Mesendoderm (in vitro differentiated cells): ENCODE data around the gene CAPN11.

Source experiments
- DNase-seq: peaks from one replicate; pipeline ENCODE4 v3.0.0; 2013
- H2AK5ac ChIP-seq: 2 replicates; pipeline ENCODE4 v1.6.1; 2013; ENCODE audit warnings: low read length, inconsistent platforms
- H2BK120ac ChIP-seq: 2 replicates; pipeline ENCODE4 v1.6.1; 2013; ENCODE audit warnings: low read depth, mild to moderate bottlenecking, low read length, moderate library complexity, mixed read lengths
- H2BK15ac ChIP-seq: replicated peaks from 2 replicates; pipeline ENCODE4 v1.6.1; 2013; ENCODE audit warnings: low read depth, mild to moderate bottlenecking, moderate library complexity
- H2BK5ac ChIP-seq: 2 replicates; pipeline ENCODE4 v1.6.1; 2013; ENCODE audit warnings: low read length, inconsistent platforms
- H3K18ac ChIP-seq: 2 replicates; pipeline ENCODE4 v1.6.1; 2013; ENCODE audit warnings: mild to moderate bottlenecking, low read length, mixed read lengths
- H3K23ac ChIP-seq: one replicate; pipeline ENCODE4 v1.6.1; 2013; ENCODE audit warnings: low read length
- H3K27ac ChIP-seq: 2 replicates; pipeline ENCODE4 v1.5.1; 2013; ENCODE audit warnings: low read depth, mild to moderate bottlenecking, inconsistent platforms, low read length, moderate library complexity
- H3K27me3 ChIP-seq: 2 replicates; pipeline ENCODE4 v1.6.1; 2013; ENCODE audit warnings: low read length, control low read depth, mild to moderate bottlenecking, inconsistent platforms; ENCODE audit not compliant: insufficient read depth, poor library complexity
- H3K36me3 ChIP-seq: 2 replicates; pipeline ENCODE4 v1.6.1; 2013; ENCODE audit warnings: low read length, inconsistent platforms; ENCODE audit not compliant: control insufficient read depth, insufficient read depth
- H3K4ac ChIP-seq: one replicate; pipeline ENCODE4 v1.6.1; 2013; ENCODE audit warnings: low read depth, mild to moderate bottlenecking, low read length, moderate library complexity
- H3K4me1 ChIP-seq: 2 replicates; pipeline ENCODE4 v1.6.1; 2013; ENCODE audit warnings: low read depth, low read length, inconsistent platforms; ENCODE audit not compliant: control insufficient read depth
- H3K4me2 ChIP-seq: 2 replicates; pipeline ENCODE4 v1.6.1; 2013; ENCODE audit warnings: low read length
- H3K4me3 ChIP-seq: 2 replicates; pipeline ENCODE4 v1.5.1; 2013; ENCODE audit warnings: mild to moderate bottlenecking, low read length
- H3K56ac ChIP-seq: one replicate; pipeline ENCODE4 v1.6.1; 2013; ENCODE audit warnings: low read length
- H3K79me1 ChIP-seq: 2 replicates; pipeline ENCODE4 v1.6.1; 2013; ENCODE audit warnings: low read length, inconsistent platforms
- H3K79me2 ChIP-seq: 2 replicates; pipeline ENCODE4 v1.6.1; 2013; ENCODE audit warnings: mild to moderate bottlenecking, low read length; ENCODE audit not compliant: control insufficient read depth, insufficient read depth
- H3K9ac ChIP-seq: 2 replicates; pipeline ENCODE4 v1.6.1; 2013; ENCODE audit warnings: low read length, inconsistent platforms
- H4K5ac ChIP-seq: one replicate; pipeline ENCODE4 v1.6.1; 2013; ENCODE audit warnings: low read length
- H4K8ac ChIP-seq: one replicate; pipeline ENCODE4 v1.6.1; 2013; ENCODE audit warnings: low read depth, mild to moderate bottlenecking, control low read depth, low read length, moderate library complexity
- WGBS: extraction: QIAGEN DNeasy Blood & Tissue Kit; methylation state at CpG from one replicate; pipeline ENCODE4 v1.1.7; 2013; ENCODE audit warnings: low lambda C conversion rate, missing lambda C conversion rate; ENCODE audit not compliant: insufficient coverage; ENCODE audit errors: extremely low coverage; 5-methylcytosine and 5-hydroxymethylcytosine counted together

Gene CAPN11

GRCh38 chr6:44224029-44224964 lies 65.7 kb downstream of the CAPN11 start:
- Histone ChIP-seq H3K27me3 (no peaks in the 10 kb centered on the region), H2AK5ac (no peak overlapping the region), H3K4ac (no peak overlapping the region), H4K8ac (no peak overlapping the region), H3K4me3 (peak overlapping the region; percentile 2), H2BK5ac (no peak overlapping the region), H3K79me1 (peaks cover 3% of the 10 kb centered on the region), H3K56ac (peak overlapping the region; percentile 76), H4K5ac (no peak overlapping the region), H3K18ac (no peak overlapping the region), H3K23ac (peak overlapping the region; percentile 18), H2BK15ac (no peak overlapping the region), H2BK120ac (no peak overlapping the region), H3K27ac (no peak overlapping the region), H3K36me3 (no peaks in the 10 kb centered on the region), H3K9ac (peak overlapping the region; percentile 64), H3K4me1 (peaks cover 15% of the 10 kb centered on the region), H3K79me2 (peaks cover 10% of the 10 kb centered on the region), H3K4me2 (peak overlapping the region; percentile 38)
- DNase-seq = peak; percentile 75
- no CpG with 5 or more reads among the region's 18 CpGs for WGBS

DNA sequence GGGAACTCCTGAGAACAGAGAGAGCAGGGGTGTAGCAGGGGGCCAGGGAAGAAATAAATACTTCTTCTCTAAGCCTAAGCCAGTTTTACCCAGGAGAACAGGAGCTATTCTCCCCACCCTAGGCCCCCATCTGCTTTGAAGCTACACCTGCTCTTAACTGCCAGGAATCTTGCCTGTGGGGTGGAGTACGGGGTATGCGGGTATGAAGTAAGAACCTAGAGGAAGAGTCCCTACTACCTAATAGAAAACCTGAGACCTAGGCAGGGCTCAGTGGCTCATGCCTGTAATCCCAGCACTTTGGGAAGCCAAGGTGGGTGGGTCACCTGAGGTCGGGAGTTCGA lies 66.3 kb downstream of the CAPN11 start:
- WGBS = no CpG with 5 or more reads among the region's 4 CpGs
- peaks cover 3% of the 10 kb centered on the region for H3K79me1 ChIP-seq
- H3K4me1 ChIP-seq = peaks cover 15% of the 10 kb centered on the region
- H3K9ac ChIP-seq = no peak overlapping the region
- H3K27me3 ChIP-seq = no peaks in the 10 kb centered on the region
- no peak overlapping the region for H3K4ac ChIP-seq
- no peak overlapping the region for H2BK15ac ChIP-seq
- H3K4me3 ChIP-seq = no peak overlapping the region
- H3K36me3 ChIP-seq = no peaks in the 10 kb centered on the region
- H3K18ac ChIP-seq = no peak overlapping the region
- H4K5ac ChIP-seq = no peak overlapping the region
- no peak overlapping the region for H2BK120ac ChIP-seq
- H2AK5ac ChIP-seq = no peak overlapping the region
- no peak overlapping the region for H2BK5ac ChIP-seq
- no peak overlapping the region for H3K23ac ChIP-seq
- no peak overlapping the region for H3K27ac ChIP-seq
- H3K79me2 ChIP-seq = peaks cover 10% of the 10 kb centered on the region
- no peak overlapping the region for H3K4me2 ChIP-seq
- no peak overlapping the region for H4K8ac ChIP-seq
- DNase-seq = no peak
- no peak overlapping the region for H3K56ac ChIP-seq

DNA sequence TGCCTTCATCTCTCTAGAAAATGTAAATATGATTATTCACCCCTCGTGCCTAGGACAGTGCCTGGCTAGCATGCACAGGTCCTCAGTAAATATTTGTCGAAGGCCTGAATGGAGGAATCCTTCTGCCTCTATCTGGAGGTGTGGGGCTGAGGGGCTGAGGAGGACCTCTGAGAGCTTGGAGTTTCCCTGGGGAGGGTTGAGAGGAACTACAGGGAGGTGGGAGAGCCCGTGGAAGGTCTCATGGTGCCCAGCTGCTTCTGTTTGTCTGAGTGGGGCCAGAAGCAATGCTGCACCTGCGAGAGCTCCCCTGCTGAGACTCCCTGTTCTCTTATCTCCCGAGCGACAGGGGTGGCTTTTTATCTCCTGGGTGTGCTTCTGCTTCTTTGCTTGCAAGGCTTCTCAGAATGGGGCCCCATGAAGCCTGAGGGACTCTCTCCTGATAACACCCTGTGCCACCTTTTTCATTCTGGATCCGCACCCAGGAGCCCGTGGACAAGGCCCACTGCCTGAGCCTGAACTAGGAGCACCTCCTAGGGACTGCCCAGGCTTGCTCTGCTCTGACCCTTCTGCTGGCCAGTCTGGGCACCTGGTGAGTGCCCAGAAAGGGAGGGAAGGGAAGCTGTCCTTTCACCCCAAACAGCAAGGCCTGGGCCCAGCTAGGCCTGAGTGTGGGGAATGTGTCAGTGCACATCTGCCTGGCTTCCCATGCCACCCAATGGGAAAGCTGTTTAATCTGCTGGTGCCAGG lies 67.1 kb downstream of the CAPN11 start:
- Histone ChIP-seq H3K27ac (no peak overlapping the region), H3K4me1 (peaks cover 15% of the 10 kb centered on the region), H2BK15ac (no peak overlapping the region), H3K4ac (no peak overlapping the region), H3K79me1 (peaks cover 3% of the 10 kb centered on the region), H3K36me3 (no peaks in the 10 kb centered on the region), H3K9ac (no peak overlapping the region), H3K79me2 (peaks cover 10% of the 10 kb centered on the region), H3K4me2 (no peak overlapping the region), H3K18ac (no peak overlapping the region), H2AK5ac (no peak overlapping the region), H3K4me3 (no peak overlapping the region), H2BK5ac (no peak overlapping the region), H3K23ac (no peak overlapping the region), H4K5ac (no peak overlapping the region), H2BK120ac (no peak overlapping the region), H4K8ac (no peak overlapping the region), H3K27me3 (no peaks in the 10 kb centered on the region), H3K56ac (peak overlapping the region; percentile 37)
- DNase-seq = no peak
- WGBS = no CpG with 5 or more reads among the region's 8 CpGs

DNA sequence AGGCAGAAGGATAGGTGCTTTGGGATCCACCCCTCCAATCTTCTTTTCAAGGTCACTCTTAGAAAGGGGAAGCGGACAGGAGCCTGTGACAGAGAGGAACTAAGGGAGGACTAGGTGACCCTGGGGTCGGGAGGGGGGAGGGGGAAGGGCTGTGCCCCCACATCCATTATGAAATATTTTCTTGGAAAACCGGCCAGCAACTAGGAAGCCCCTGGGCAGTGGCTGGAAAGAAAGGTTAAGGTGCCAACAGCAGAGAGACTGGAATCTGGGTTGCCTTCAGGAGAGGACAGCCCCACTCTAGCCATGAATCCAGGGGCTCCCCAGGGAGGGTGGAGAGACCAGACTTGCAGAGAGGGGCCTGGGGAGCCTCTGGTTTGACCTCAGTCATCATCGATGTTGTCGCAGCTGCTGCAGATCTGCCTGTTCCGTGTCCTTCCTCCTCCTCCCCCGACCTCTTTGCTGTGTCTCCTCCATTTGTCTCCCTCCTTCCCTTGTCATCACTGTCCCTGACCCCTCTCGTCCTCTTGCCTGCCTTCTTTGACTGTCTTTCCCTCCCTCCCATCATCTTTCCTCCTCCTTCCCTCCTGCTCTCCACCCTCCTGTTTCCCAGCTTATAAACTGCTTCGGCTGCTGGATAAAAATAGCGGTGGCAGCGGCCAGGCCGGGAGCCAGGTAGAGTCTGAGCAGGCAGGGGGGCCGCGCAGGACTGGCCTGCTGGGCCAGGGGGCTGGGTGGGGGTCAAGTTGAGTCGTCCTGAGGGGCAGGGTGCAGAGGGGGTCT lies 67.9 kb downstream of the CAPN11 start:
- Histone ChIP-seq H3K4me2 (no peak overlapping the region), H3K79me2 (peaks cover 10% of the 10 kb centered on the region), H3K79me1 (peaks cover 3% of the 10 kb centered on the region), H2BK15ac (no peak overlapping the region), H3K18ac (no peak overlapping the region), H3K4me3 (no peak overlapping the region), H2BK120ac (no peak overlapping the region), H2AK5ac (no peak overlapping the region), H3K27ac (no peak overlapping the region), H4K5ac (no peak overlapping the region), H3K4me1 (peaks cover 15% of the 10 kb centered on the region), H4K8ac (no peak overlapping the region), H3K23ac (no peak overlapping the region), H2BK5ac (no peak overlapping the region), H3K56ac (peak overlapping the region; percentile 62), H3K9ac (no peak overlapping the region), H3K36me3 (no peaks in the 10 kb centered on the region), H3K27me3 (no peaks in the 10 kb centered on the region), H3K4ac (no peak overlapping the region)
- no CpG with 5 or more reads among the region's 15 CpGs for WGBS
- DNase-seq = no peak

- H3K27me3 ChIP-seq = no peaks in the 10 kb centered on the region
- no CpG with 5 or more reads among the region's 7 CpGs for WGBS
- no peak overlapping the region for H3K23ac ChIP-seq
- no peak overlapping the region for H3K27ac ChIP-seq
- no peak overlapping the region for H2BK5ac ChIP-seq
- peaks cover 10% of the 10 kb centered on the region for H3K79me2 ChIP-seq
- H3K79me1 ChIP-seq = peaks cover 3% of the 10 kb centered on the region
- H4K5ac ChIP-seq = no peak overlapping the region
- no peak overlapping the region for H3K56ac ChIP-seq
- no peak overlapping the region for H3K4ac ChIP-seq
- no peaks in the 10 kb centered on the region for H3K36me3 ChIP-seq
- H3K4me2 ChIP-seq = no peak overlapping the region
- H4K8ac ChIP-seq = no peak overlapping the region
- no peak overlapping the region for H2AK5ac ChIP-seq
- no peak overlapping the region for H2BK15ac ChIP-seq
- peaks cover 13% of the 10 kb centered on the region for H3K4me1 ChIP-seq
- no peak overlapping the region for H3K9ac ChIP-seq
- peak; percentile 86 for DNase-seq
- no peak overlapping the region for H2BK120ac ChIP-seq
- H3K4me3 ChIP-seq = no peak overlapping the region
- no peak overlapping the region for H3K18ac ChIP-seq
Measured at GRCh38 chr6:44227148-44227793, 68.7 kb downstream of the CAPN11 start.
